ENCODE results near the gene SULF2. TPM values are rescaled to one million over a fixed set of nuclear protein-coding genes. Genes with fewer than 3 reads are reported as not detected.

The SULF2 gene
- 17.5 and 28.3 TPM in 2 replicates for total RNA-seq

DNA sequence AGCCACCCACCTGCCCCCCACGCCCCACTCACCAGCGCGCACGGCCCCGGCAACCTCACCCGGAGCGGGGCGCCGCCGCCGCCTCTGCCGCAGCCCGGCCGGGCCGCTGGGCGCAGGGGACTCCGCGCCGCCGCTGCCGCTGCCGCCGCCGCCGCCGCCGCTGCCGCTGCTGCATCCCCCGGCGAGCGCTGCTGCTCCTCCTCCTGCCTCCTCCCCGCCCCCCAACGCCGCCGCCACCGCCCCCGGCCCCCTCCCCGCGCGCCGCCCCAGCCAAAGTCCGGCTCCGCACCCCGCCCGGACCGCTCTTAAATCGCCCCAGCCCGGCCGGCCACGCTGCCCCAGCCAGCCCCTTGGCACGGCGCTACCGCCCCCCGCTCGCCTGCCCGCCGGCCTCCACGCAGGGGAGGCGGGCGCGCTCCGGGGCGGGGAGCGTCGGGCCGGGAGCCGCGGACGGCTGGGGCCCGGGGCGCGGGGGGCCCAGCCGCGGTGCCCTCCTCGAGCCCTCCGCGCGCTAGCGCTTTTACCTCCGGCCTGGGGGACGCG lies at the start of gene SULF2:
TSS of gene SULF2 (minus strand) at position 171 of the 543 bp plus-strand sequence. CDS start 28,118 bp downstream, outside the sequence.

All from smooth muscle cell of bladder (primary cell).